ENCODE results near the gene SRMS. TPM values are rescaled to one million over a fixed set of nuclear protein-coding genes. Genes with fewer than 3 reads are reported as not detected.

The SRMS gene
- total RNA-seq, 1 experiment from 2014 or later: 0.22 TPM

DNA sequence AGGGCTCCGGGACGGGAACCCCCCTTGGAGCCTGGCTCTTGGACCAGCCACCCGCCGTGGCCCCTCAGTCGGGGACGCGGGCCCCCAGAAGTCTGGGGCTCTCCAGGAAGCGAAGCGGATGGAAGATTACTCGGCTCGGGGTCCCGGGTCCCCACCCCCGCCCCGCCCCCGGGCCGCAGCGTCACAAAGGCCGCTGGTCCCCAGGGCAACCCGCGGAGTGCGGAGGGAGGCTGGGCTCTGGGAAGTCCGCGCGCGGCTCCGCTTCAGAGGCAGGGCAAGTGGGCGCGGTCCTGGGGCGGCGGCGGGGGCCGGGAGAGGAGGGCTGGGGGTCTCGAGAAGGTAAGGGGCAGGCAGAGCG, 6.4 kb upstream of the SRMS start, which contains the start of gene FNDC11:
TSS of gene FNDC11 (plus strand) at position 227 of the 358 bp plus-strand sequence. CDS start 1,505 bp downstream, outside the sequence.
- Histone ChIP-seq H3F3A (ENCODE audit: low read length, unreplicated experiment) (no peaks in the 10 kb centered on the region), H3K36me3 (ENCODE audit: low read depth, low read length) (no peaks in the 10 kb centered on the region), H3K4me1 (ENCODE audit: insufficient read depth, low read length) (peaks cover 7% of the 10 kb centered on the region), H3K79me2 (ENCODE audit: low read length) (no peaks in the 10 kb centered on the region), H3K27ac (ENCODE audit: low read length) (no peak within 1 kb of the TSS), H3K9me2 (replicated peaks; ENCODE audit: low read length) (no peaks in the 10 kb centered on the region), H4K20me1 (ENCODE audit: low read length) (no peaks in the 10 kb centered on the region), H3K27me3 (ENCODE audit: low read length) (no peaks in the 10 kb centered on the region), H3K9me3 (ENCODE audit: low read length) (no peaks in the 10 kb centered on the region), H3K4me2 (ENCODE audit: low read length) (peak within 1 kb of the TSS; percentile 100), H2AFZ (ENCODE audit: low read length) (peak within 1 kb of the TSS; percentile 99), H3K4me3 (ENCODE audit: low read length) (peak within 1 kb of the TSS; percentile 89), H3K9ac (ENCODE audit: low read length) (peak within 1 kb of the TSS; percentile 67)
- no TSS peak for BruUV-seq (replicated peaks)
- TF ChIP-seq CTCF (conservative IDR thresholded peaks at IDR 0.05; ENCODE audit: low read depth, low read length) (no peak), EZH2 (IDR thresholded peaks at IDR 0.05; ENCODE audit: low read length, unreplicated experiment) (no peak), EZH2phosphoT487 (IDR thresholded peaks at IDR 0.05; ENCODE audit: borderline replicate concordance, low read length) (no peak)
- ATAC-seq: peak; percentile 53
- POLR2A ChIA-PET (ENCODE audit: unreplicated experiment): no interaction called here
- intact Hi-C loops (cut with micrococcal nuclease): no loop called here
- CTCF ChIA-PET: no interaction called here
- peak; percentile 28 for DNase-seq

DNA sequence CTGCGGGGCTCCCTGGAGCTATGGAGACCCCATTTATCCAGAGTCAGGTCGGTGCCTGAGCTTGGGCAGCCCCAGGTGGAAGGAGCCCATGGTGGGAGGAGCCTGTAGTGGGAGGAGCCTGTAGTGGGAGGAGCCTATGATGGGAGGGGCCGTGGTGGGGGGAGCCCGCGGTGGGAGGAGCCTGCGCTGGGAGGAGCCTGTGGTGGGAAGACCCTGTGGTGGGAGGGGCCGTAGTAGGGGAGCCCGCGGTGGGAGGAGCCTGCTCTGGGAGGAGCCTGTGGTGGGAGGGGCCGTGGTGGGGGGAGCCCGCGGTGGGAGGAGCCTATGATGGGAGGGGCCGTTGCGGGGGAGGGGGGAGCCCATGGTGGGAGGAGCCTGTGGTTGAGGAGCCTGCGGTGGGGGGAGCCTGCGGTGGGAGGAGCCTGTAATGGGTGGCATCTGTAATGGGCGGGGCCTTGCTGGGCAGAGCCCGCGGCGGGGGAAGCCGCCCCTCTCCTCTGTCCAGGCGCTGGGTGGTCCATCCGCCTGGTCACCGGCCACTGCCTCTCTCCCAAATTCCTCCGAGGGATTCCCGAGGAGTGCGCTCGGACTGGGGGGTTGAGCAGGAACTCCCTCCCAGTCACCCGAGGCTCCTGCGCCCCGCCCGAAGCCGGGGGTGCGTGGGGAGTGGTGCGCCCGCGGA, 5.8 kb upstream of the SRMS start:
- POLR2A ChIA-PET (ENCODE audit: unreplicated experiment): no interaction called here
- CTCF ChIA-PET: no interaction called here
- no TSS peak for BruUV-seq (replicated peaks)

More for the DNA sequence above, 5.8 kb upstream of the SRMS start:
- Histone ChIP-seq H3K27me3 (ENCODE audit: low read length) (no peaks in the 10 kb centered on the region), H3K9ac (ENCODE audit: low read length) (peak overlapping the region; percentile 67), H3F3A (ENCODE audit: low read length, unreplicated experiment) (no peaks in the 10 kb centered on the region), H3K79me2 (ENCODE audit: low read length) (no peaks in the 10 kb centered on the region), H3K4me1 (ENCODE audit: insufficient read depth, low read length) (peaks cover 7% of the 10 kb centered on the region), H3K4me3 (ENCODE audit: low read length) (peak overlapping the region; percentile 89), H3K36me3 (ENCODE audit: low read depth, low read length) (no peaks in the 10 kb centered on the region), H3K4me2 (ENCODE audit: low read length) (peak overlapping the region; percentile 100), H3K27ac (ENCODE audit: low read length) (no peak overlapping the region), H4K20me1 (ENCODE audit: low read length) (no peaks in the 10 kb centered on the region), H3K9me2 (replicated peaks; ENCODE audit: low read length) (no peaks in the 10 kb centered on the region), H2AFZ (ENCODE audit: low read length) (peak overlapping the region; percentile 99), H3K9me3 (ENCODE audit: low read length) (no peaks in the 10 kb centered on the region)
- DNase-seq: peak; percentile 83
- TF ChIP-seq CTCF (conservative IDR thresholded peaks at IDR 0.05; ENCODE audit: low read depth, low read length): no peak
- TF ChIP-seq EZH2 (IDR thresholded peaks at IDR 0.05; ENCODE audit: low read length, unreplicated experiment): no peak
- no peak for TF ChIP-seq EZH2phosphoT487 (IDR thresholded peaks at IDR 0.05; ENCODE audit: borderline replicate concordance, low read length)
- intact Hi-C loops (cut with micrococcal nuclease): no loop called here
- ATAC-seq: peak; percentile 68

All from PC-3 (cell line).